DOHH2 (cell line): ENCODE measurements around the gene ITGB8.

Experiments
- H3F3A ChIP-seq: fragments of 200-600 bp; sonication (generic), shearing (Covaris generic); 2 replicates; pipeline ENCODE4 v1.6.0; 2016; ENCODE audit warnings: antibody characterized with exemption, mild to moderate bottlenecking; ENCODE audit not compliant: control insufficient read depth, insufficient read depth
- H3K27ac ChIP-seq: fragments of 200-600 bp; sonication (generic); 2 replicates; pipeline ENCODE4 v1.5.1; 2014; ENCODE audit warnings: low read depth, mild to moderate bottlenecking, low read length, moderate library complexity
- H3K27me3 ChIP-seq: fragments of 200-600 bp; sonication (generic); 2 replicates; pipeline ENCODE4 v1.6.1; 2014; ENCODE audit warnings: mild to moderate bottlenecking, low read length, mixed read lengths; ENCODE audit not compliant: control insufficient read depth
- H3K36me3 ChIP-seq: fragments of 200-600 bp; sonication (generic); 2 replicates; pipeline ENCODE4 v1.6.1; 2014; ENCODE audit warnings: mild to moderate bottlenecking, low read length, moderate library complexity, mixed read lengths; ENCODE audit not compliant: control insufficient read depth
- H3K4me1 ChIP-seq: fragments of 200-600 bp; sonication (generic); 2 replicates; pipeline ENCODE4 v1.6.1; 2014; ENCODE audit warnings: mild to moderate bottlenecking, low read length, mixed read lengths; ENCODE audit not compliant: control insufficient read depth
- H3K4me2 ChIP-seq: fragments of 200-600 bp; sonication (generic); 2 replicates; pipeline ENCODE4 v1.6.0; 2014; ENCODE audit warnings: mild to moderate bottlenecking, low read length, moderate library complexity
- H3K4me3 ChIP-seq: fragments of 200-600 bp; sonication (generic); 2 replicates; pipeline ENCODE4 v1.5.1; 2014; ENCODE audit warnings: mild to moderate bottlenecking, low read length, mixed read lengths
- H3K79me2 ChIP-seq: fragments of 200-600 bp; sonication (generic); 2 replicates; pipeline ENCODE4 v1.6.1; 2014; ENCODE audit warnings: mild to moderate bottlenecking, low read length, mixed read lengths; ENCODE audit not compliant: control insufficient read depth
- H3K9me2 ChIP-seq: fragments of 200-600 bp; sonication (generic); replicated peaks from 2 replicates; pipeline ENCODE4 v1.6.1; 2014; ENCODE audit warnings: mild to moderate bottlenecking, low read length, mixed read lengths; ENCODE audit not compliant: control insufficient read depth
- H3K9me3 ChIP-seq: fragments of 200-600 bp; sonication (generic); 2 replicates; pipeline ENCODE4 v1.6.1; 2014; ENCODE audit warnings: antibody characterized with exemption, low read length, mixed read lengths; ENCODE audit not compliant: control insufficient read depth, insufficient read depth
- H4K20me1 ChIP-seq: fragments of 200-600 bp; sonication (generic); 2 replicates; pipeline ENCODE4 v1.6.0; 2014; ENCODE audit warnings: low read depth, mild to moderate bottlenecking, antibody characterized with exemption, low read length, moderate library complexity; ENCODE audit not compliant: control insufficient read depth, insufficient read depth
- CTCF ChIP-seq: fragments of 200-600 bp; sonication (generic); IDR thresholded peaks from one replicate; pipeline ENCODE4 v1.5.1; 2014; ENCODE audit warnings: antibody characterized with exemption, mild to moderate bottlenecking, low read depth, low read length; ENCODE audit not compliant: poor library complexity, severe bottlenecking
- EZH2phosphoT487 ChIP-seq: fragments of 200-600 bp; sonication (generic); IDR thresholded peaks from 2 replicates; pipeline ENCODE4 v1.6.1; 2017; ENCODE audit warnings: borderline replicate concordance, mild to moderate bottlenecking, antibody characterized with exemption, low read length, moderate library complexity, mixed read lengths

Gene ITGB8

DNA sequence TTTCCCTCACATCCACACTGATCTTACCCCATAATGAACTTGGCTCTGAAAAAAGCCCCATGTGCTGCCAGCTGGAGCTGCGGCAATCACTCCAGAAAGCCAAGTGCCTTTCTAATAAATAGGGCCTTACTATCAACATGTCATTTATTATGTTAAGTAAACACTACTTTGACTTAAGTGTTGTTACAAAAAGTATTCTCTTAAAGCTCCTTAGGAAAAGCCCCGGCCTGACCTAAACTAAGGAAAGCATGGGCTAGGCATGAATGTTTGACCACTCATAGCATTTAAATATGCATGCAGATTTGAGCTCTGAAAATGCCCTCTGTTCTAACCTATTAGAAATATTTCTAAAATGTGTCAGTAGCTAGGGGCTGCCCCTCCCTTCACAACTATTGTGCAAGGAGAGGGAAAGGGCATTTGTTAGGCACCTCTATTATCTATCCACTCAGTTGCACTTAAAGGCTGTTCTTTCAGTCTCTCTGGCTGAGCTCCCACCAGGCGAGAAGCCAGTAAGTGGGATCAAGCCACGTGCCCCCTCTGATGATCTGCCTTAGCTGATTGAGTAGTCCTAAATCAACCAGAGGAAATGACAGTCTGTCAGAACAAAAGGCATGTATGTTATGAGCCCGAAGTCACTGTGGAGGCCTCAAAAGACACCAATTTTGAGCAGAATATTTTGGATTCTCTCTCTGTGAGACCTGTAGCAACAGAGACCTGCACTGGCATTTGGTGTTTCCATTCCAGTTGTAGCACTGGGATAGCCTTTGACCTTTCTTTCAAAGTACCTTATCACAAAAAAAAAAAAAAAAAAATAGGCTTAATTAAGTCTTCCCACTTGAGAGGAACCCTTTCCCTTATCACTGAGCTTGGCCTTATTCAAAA, 77.1 kb downstream of the ITGB8 start:
- no peaks in the 10 kb centered on the region for H3F3A ChIP-seq
- no peaks in the 10 kb centered on the region for H3K79me2 ChIP-seq
- no peaks in the 10 kb centered on the region for H3K36me3 ChIP-seq
- no peaks in the 10 kb centered on the region for H3K27me3 ChIP-seq
- no peaks in the 10 kb centered on the region; the same call in 1 of the 2 replicates for H3K9me2 ChIP-seq
- TF ChIP-seq CTCF (no peak), EZH2phosphoT487 (no peak)
- H3K4me3 ChIP-seq, result no peak overlapping the region
- no peak overlapping the region for H3K4me2 ChIP-seq
- no peaks in the 10 kb centered on the region for H3K4me1 ChIP-seq
- no peaks in the 10 kb centered on the region for H4K20me1 ChIP-seq
- H3K9me3 ChIP-seq, result no peaks in the 10 kb centered on the region
- H3K27ac ChIP-seq, result no peak overlapping the region

DNA sequence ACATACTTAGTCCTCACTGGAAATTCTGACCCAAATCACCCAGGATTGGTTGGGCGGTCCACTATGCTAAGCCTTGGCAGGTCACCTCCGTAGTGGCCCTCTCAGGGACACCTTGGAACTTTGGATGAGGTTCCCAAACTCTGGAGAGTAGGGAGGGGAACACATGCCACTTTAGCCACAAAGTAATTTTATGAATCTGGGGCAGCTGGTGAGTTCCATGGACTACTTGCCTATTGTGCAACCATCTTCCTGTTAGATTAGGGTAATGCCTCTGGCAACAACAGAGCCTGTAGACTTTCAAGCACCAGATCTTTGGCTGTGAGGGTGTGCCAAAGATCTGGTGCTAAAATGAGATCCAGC, 77.7 kb downstream of the ITGB8 start:
- H3K4me3 ChIP-seq, result no peak overlapping the region
- no peaks in the 10 kb centered on the region for H3K4me1 ChIP-seq
- H3K9me3 ChIP-seq, result no peaks in the 10 kb centered on the region
- TF ChIP-seq CTCF, result no peak
- no peak for TF ChIP-seq EZH2phosphoT487
- H3K9me2 ChIP-seq, result no peaks in the 10 kb centered on the region; the same call in 1 of the 2 replicates
- no peaks in the 10 kb centered on the region for H4K20me1 ChIP-seq
- H3K79me2 ChIP-seq, result no peaks in the 10 kb centered on the region
- no peak overlapping the region for H3K27ac ChIP-seq
- no peaks in the 10 kb centered on the region for H3F3A ChIP-seq
- no peaks in the 10 kb centered on the region for H3K27me3 ChIP-seq
- no peaks in the 10 kb centered on the region for H3K36me3 ChIP-seq
- no peak overlapping the region for H3K4me2 ChIP-seq

- Histone ChIP-seq H3K4me3 (no peak overlapping the region), H4K20me1 (no peaks in the 10 kb centered on the region), H3K9me3 (no peaks in the 10 kb centered on the region), H3K27ac (no peak overlapping the region), H3K79me2 (no peaks in the 10 kb centered on the region), H3K4me2 (no peak overlapping the region), H3F3A (no peaks in the 10 kb centered on the region), H3K27me3 (no peaks in the 10 kb centered on the region), H3K36me3 (no peaks in the 10 kb centered on the region), H3K9me2 (no peaks in the 10 kb centered on the region; the same call in 1 of the 2 replicates), H3K4me1 (no peaks in the 10 kb centered on the region)
- TF ChIP-seq EZH2phosphoT487 (no peak), CTCF (no peak)
Measured at GRCh38 chr7:20409961-20410360, 79.3 kb downstream of the ITGB8 start.
